HEK293 (cell line): ENCODE data around the gene PPFIBP1.

Experiments
- CTCF ChIA-PET: fragments of 350-600 bp; formaldehyde crosslinking; extraction: SDS; loops from one replicate; lab custom pipeline; 2021; ENCODE audit warnings: antibody characterized with exemption; lab: Yijun Ruan, JAX
- POLR2A ChIA-PET: fragments of 300-600 bp; formaldehyde crosslinking; extraction: SDS; loops from one replicate; lab custom pipeline; 2020; ENCODE audit warnings: antibody characterized with exemption, inconsistent platforms; lab: Yijun Ruan, JAX
- H3K27ac ChIP-seq: fragments of 200-500 bp; sonication (Bioruptor generic); 2 replicates; pipeline ENCODE4 v1.5.1; 2014; ENCODE audit warnings: low read depth, low read length, control low read depth, inconsistent platforms; ENCODE audit errors: extremely low read depth
- H3K36me3 ChIP-seq, 2 experiments: fragments of 200-500 bp in 1 of 2; sonication (Bioruptor generic) in 1 of 2; 1 replicate in 1 of 2; 2 replicates in 1 of 2; pipeline ENCODE4 v1.5.1; 2014 to 2017; ENCODE audit warnings: inconsistent platforms in 2 of 2, low read length in 2 of 2; ENCODE audit not compliant: control insufficient read depth in 2 of 2, insufficient read depth in 1 of 2
- H3K4me1 ChIP-seq: fragments of 200-500 bp; sonication (Bioruptor generic); 2 replicates; pipeline ENCODE4 v1.5.1; 2014; ENCODE audit warnings: mild to moderate bottlenecking, low read length, inconsistent platforms; ENCODE audit not compliant: control insufficient read depth, insufficient read depth
- H3K4me3 ChIP-seq: 2 replicates; pipeline ENCODE4 v1.5.1; 2011; ENCODE audit warnings: low read depth, mild to moderate bottlenecking, control low read depth, low read length, moderate library complexity
- H3K9me3 ChIP-seq: fragments of 200-500 bp; sonication (Bioruptor generic); 2 replicates; pipeline ENCODE4 v1.5.1; 2014; ENCODE audit warnings: low read depth, low read length, inconsistent platforms; ENCODE audit not compliant: control insufficient read depth, insufficient read depth
- OSR2 ChIP-seq: fragments of 450-650 bp; formaldehyde crosslinking; IDR thresholded peaks from 2 replicates; pipeline ENCODE4 v1.5.1; 2016; ENCODE audit warnings: missing biosample characterization, missing genetic modification characterization
- SP3 ChIP-seq: fragments of 450-650 bp; formaldehyde crosslinking; IDR thresholded peaks from 2 replicates; pipeline ENCODE4 v1.5.1; 2016; ENCODE audit warnings: missing biosample characterization, missing genetic modification characterization
- ZBTB8A ChIP-seq: fragments of 450-650 bp; formaldehyde crosslinking; IDR thresholded peaks from 2 replicates; pipeline ENCODE4 v1.5.1; 2016; ENCODE audit warnings: missing biosample characterization, missing genetic modification characterization
- ZIC2 ChIP-seq: fragments of 450-650 bp; formaldehyde crosslinking; IDR thresholded peaks from 2 replicates; pipeline ENCODE4 v1.5.1; 2016; ENCODE audit warnings: missing biosample characterization, missing genetic modification characterization
- ZNF10 ChIP-seq: fragments of 450-650 bp; formaldehyde crosslinking; IDR thresholded peaks from 2 replicates; pipeline ENCODE4 v1.5.1; 2017; ENCODE audit warnings: missing biosample characterization, missing genetic modification characterization
- ZNF114 ChIP-seq: fragments of 450-650 bp; formaldehyde crosslinking; IDR thresholded peaks from 2 replicates; pipeline ENCODE4 v1.5.0; 2017; ENCODE audit warnings: missing biosample characterization, missing genetic modification characterization
- ZNF133 ChIP-seq: fragments of 450-650 bp; formaldehyde crosslinking; IDR thresholded peaks from 2 replicates; pipeline ENCODE4 v1.5.1; 2016; ENCODE audit warnings: missing biosample characterization, missing genetic modification characterization
- ZNF223 ChIP-seq: fragments of 450-650 bp; formaldehyde crosslinking; IDR thresholded peaks from 2 replicates; pipeline ENCODE4 v1.5.1; 2016; ENCODE audit warnings: missing biosample characterization, missing genetic modification characterization
- ZNF23 ChIP-seq: fragments of 450-650 bp; formaldehyde crosslinking; IDR thresholded peaks from 2 replicates; pipeline ENCODE4 v1.5.1; 2016; ENCODE audit warnings: missing biosample characterization, missing genetic modification characterization, borderline replicate concordance
- ZNF324 ChIP-seq: fragments of 450-650 bp; formaldehyde crosslinking; IDR thresholded peaks from 2 replicates; pipeline ENCODE4 v1.5.1; 2016; ENCODE audit warnings: missing biosample characterization, missing genetic modification characterization
- ZNF548 ChIP-seq: fragments of 450-650 bp; formaldehyde crosslinking; IDR thresholded peaks from 2 replicates; pipeline ENCODE4 v1.5.1; 2016; ENCODE audit warnings: missing biosample characterization, missing genetic modification characterization
- ZNF549 ChIP-seq: fragments of 450-650 bp; IDR thresholded peaks from 2 replicates; pipeline ENCODE4 v1.5.1; 2018; ENCODE audit warnings: missing biosample characterization, missing genetic modification characterization, mild to moderate bottlenecking, inconsistent platforms, moderate library complexity
- ZNF600 ChIP-seq: fragments of 450-650 bp; formaldehyde crosslinking; IDR thresholded peaks from 2 replicates; pipeline ENCODE4 v1.5.1; 2016; ENCODE audit warnings: missing biosample characterization, missing genetic modification characterization
- ZNF776 ChIP-seq: fragments of 450-650 bp; formaldehyde crosslinking; IDR thresholded peaks from 2 replicates; pipeline ENCODE4 v1.5.0; 2017; ENCODE audit warnings: missing biosample characterization, missing genetic modification characterization, borderline replicate concordance
- ZSCAN30 ChIP-seq: fragments of 450-650 bp; IDR thresholded peaks from 2 replicates; pipeline ENCODE4 v1.5.1; 2018; ENCODE audit warnings: missing biosample characterization, mild to moderate bottlenecking, missing genetic modification characterization, moderate library complexity
- TF ChIP-seq, protein P1 (sequence below): fragments of 450-650 bp; formaldehyde crosslinking; IDR thresholded peaks from 2 replicates; pipeline ENCODE4 v1.5.1; 2017; ENCODE audit warnings: missing biosample characterization, missing genetic modification characterization
- TF ChIP-seq, protein P2 (sequence below): fragments of 450-650 bp; formaldehyde crosslinking; conservative IDR thresholded peaks from 2 replicates; pipeline ENCODE4 v1.5.1; 2016; ENCODE audit warnings: low read depth, missing biosample characterization, missing genetic modification characterization
- TF ChIP-seq, protein P3 (sequence below): fragments of 450-650 bp; formaldehyde crosslinking; IDR thresholded peaks from 2 replicates; pipeline ENCODE4 v1.5.1; 2016; ENCODE audit warnings: missing biosample characterization, missing genetic modification characterization
- TF ChIP-seq, protein P4 (sequence below): fragments of 450-650 bp; formaldehyde crosslinking; IDR thresholded peaks from 2 replicates; pipeline ENCODE4 v1.5.1; 2016; ENCODE audit warnings: missing biosample characterization, missing genetic modification characterization, borderline replicate concordance

PPFIBP1 gene

DNA sequence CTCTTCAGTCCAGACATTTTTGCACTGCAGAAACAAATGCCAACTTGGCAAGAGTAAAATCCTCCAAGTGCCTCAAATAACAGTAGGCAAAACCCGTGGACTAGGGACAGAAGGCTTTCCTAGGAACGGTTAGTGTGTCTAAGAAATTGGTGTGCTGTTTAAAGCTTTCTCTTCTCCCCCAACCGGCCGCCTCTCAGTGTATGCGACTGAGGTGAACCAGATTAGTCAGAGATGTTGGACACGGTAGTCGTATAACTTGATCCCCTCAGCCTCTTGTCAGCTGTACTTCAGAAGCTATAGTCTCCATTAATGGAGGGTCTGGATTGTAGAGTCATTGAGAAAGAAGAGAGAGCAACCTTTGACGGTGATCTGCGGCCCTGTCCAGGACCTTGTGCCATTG is 21.7 kb downstream of the PPFIBP1 start:
- peaks cover 19% of the 10 kb centered on the region; the same call in 1 of the 2 replicates for H3K4me1 ChIP-seq
- peak; percentile 43; the same call in 1 of the 2 replicates for TF ChIP-seq OSR2 (tag by site-specific recombination)
- no peak for TF ChIP-seq ZNF548 (tag by site-specific recombination)
- TF ChIP-seq, protein P1, sequence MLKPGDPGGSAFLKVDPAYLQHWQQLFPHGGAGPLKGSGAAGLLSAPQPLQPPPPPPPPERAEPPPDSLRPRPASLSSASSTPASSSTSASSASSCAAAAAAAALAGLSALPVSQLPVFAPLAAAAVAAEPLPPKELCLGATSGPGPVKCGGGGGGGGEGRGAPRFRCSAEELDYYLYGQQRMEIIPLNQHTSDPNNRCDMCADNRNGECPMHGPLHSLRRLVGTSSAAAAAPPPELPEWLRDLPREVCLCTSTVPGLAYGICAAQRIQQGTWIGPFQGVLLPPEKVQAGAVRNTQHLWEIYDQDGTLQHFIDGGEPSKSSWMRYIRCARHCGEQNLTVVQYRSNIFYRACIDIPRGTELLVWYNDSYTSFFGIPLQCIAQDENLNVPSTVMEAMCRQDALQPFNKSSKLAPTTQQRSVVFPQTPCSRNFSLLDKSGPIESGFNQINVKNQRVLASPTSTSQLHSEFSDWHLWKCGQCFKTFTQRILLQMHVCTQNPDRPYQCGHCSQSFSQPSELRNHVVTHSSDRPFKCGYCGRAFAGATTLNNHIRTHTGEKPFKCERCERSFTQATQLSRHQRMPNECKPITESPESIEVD (tag by site-specific recombination) = no peak
- TF ChIP-seq, protein P2, sequence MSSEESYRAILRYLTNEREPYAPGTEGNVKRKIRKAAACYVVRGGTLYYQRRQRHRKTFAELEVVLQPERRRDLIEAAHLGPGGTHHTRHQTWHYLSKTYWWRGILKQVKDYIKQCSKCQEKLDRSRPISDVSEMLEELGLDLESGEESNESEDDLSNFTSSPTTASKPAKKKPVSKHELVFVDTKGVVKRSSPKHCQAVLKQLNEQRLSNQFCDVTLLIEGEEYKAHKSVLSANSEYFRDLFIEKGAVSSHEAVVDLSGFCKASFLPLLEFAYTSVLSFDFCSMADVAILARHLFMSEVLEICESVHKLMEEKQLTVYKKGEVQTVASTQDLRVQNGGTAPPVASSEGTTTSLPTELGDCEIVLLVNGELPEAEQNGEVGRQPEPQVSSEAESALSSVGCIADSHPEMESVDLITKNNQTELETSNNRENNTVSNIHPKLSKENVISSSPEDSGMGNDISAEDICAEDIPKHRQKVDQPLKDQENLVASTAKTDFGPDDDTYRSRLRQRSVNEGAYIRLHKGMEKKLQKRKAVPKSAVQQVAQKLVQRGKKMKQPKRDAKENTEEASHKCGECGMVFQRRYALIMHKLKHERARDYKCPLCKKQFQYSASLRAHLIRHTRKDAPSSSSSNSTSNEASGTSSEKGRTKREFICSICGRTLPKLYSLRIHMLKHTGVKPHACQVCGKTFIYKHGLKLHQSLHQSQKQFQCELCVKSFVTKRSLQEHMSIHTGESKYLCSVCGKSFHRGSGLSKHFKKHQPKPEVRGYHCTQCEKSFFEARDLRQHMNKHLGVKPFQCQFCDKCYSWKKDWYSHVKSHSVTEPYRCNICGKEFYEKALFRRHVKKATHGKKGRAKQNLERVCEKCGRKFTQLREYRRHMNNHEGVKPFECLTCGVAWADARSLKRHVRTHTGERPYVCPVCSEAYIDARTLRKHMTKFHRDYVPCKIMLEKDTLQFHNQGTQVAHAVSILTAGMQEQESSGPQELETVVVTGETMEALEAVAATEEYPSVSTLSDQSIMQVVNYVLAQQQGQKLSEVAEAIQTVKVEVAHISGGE = no peak
- peak; percentile 17; the same call in 1 of the 2 replicates for TF ChIP-seq ZNF600
- no peak for TF ChIP-seq ZNF776
- no peak for TF ChIP-seq ZNF133 (tag by site-specific recombination)
- TF ChIP-seq ZNF223 (tag by site-specific recombination) = no peak
- no peak for TF ChIP-seq ZNF549 (tag by site-specific recombination)
- TF ChIP-seq, protein P3, sequence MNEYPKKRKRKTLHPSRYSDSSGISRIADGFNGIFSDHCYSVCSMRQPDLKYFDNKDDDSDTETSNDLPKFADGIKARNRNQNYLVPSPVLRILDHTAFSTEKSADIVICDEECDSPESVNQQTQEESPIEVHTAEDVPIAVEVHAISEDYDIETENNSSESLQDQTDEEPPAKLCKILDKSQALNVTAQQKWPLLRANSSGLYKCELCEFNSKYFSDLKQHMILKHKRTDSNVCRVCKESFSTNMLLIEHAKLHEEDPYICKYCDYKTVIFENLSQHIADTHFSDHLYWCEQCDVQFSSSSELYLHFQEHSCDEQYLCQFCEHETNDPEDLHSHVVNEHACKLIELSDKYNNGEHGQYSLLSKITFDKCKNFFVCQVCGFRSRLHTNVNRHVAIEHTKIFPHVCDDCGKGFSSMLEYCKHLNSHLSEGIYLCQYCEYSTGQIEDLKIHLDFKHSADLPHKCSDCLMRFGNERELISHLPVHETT = no peak
- TF ChIP-seq SP3 = no peak
- no peak for TF ChIP-seq ZIC2
- TF ChIP-seq ZNF324 (tag by site-specific recombination) = no peak
- no peak for TF ChIP-seq ZSCAN30 (tag by site-specific recombination)
- TF ChIP-seq ZNF23 = no peak
- no peak for TF ChIP-seq ZBTB8A
- H3K27ac ChIP-seq = no peak overlapping the region
- H3K4me3 ChIP-seq = no peak overlapping the region
- ChIA-PET CTCF (interaction anchor here (1.7 kb wide), 1 partner anchor 10 kb away, joined by 6 read pairs; no protein-coding TSS in a partner anchor), POLR2A (interaction anchor here (1.3 kb wide), 1 partner anchor 22 kb away, joined by 5 read pairs; the partner anchor contains the start of gene PPFIBP1)
- no peaks in the 10 kb centered on the region for H3K36me3 ChIP-seq
- no peaks in the 10 kb centered on the region for H3K9me3 ChIP-seq

DNA sequence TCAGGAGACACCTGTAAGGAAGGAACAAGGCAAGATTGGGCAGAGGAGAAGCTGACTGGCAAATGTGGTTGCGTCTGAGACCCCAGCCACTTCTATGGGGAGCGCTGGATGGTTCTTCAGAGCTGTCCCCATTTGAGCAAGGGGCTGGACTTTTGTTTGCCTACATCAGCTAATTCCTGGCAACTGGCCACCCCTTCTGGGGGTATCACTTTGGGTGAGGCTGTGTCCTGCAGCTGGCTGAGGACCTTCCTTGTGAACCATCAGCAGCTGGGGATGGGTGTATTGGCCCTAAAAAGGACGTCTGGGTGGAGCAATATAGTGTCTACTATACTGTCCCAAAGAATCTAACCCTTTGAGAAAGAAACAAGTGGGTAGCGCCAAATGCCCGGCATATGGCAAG is 23.6 kb downstream of the PPFIBP1 start:
- POLR2A ChIA-PET = no interaction called here

More for the DNA sequence above, 23.6 kb downstream of the PPFIBP1 start:
- Histone ChIP-seq H3K4me1 (peaks cover 19% of the 10 kb centered on the region), H3K9me3 (no peaks in the 10 kb centered on the region), H3K36me3 (no peaks in the 10 kb centered on the region), H3K4me3 (no peak overlapping the region), H3K27ac (no peak overlapping the region)
- CTCF ChIA-PET = interaction anchor here (0.9 to 1.7 kb wide), 3 partner anchors 8 to 105 kb away, joined by 4 to 6 read pairs (median 6); no protein-coding TSS in a partner anchor
- no peak for TF ChIP-seq ZNF10 (tag by site-specific recombination)
- TF ChIP-seq, protein P4, sequence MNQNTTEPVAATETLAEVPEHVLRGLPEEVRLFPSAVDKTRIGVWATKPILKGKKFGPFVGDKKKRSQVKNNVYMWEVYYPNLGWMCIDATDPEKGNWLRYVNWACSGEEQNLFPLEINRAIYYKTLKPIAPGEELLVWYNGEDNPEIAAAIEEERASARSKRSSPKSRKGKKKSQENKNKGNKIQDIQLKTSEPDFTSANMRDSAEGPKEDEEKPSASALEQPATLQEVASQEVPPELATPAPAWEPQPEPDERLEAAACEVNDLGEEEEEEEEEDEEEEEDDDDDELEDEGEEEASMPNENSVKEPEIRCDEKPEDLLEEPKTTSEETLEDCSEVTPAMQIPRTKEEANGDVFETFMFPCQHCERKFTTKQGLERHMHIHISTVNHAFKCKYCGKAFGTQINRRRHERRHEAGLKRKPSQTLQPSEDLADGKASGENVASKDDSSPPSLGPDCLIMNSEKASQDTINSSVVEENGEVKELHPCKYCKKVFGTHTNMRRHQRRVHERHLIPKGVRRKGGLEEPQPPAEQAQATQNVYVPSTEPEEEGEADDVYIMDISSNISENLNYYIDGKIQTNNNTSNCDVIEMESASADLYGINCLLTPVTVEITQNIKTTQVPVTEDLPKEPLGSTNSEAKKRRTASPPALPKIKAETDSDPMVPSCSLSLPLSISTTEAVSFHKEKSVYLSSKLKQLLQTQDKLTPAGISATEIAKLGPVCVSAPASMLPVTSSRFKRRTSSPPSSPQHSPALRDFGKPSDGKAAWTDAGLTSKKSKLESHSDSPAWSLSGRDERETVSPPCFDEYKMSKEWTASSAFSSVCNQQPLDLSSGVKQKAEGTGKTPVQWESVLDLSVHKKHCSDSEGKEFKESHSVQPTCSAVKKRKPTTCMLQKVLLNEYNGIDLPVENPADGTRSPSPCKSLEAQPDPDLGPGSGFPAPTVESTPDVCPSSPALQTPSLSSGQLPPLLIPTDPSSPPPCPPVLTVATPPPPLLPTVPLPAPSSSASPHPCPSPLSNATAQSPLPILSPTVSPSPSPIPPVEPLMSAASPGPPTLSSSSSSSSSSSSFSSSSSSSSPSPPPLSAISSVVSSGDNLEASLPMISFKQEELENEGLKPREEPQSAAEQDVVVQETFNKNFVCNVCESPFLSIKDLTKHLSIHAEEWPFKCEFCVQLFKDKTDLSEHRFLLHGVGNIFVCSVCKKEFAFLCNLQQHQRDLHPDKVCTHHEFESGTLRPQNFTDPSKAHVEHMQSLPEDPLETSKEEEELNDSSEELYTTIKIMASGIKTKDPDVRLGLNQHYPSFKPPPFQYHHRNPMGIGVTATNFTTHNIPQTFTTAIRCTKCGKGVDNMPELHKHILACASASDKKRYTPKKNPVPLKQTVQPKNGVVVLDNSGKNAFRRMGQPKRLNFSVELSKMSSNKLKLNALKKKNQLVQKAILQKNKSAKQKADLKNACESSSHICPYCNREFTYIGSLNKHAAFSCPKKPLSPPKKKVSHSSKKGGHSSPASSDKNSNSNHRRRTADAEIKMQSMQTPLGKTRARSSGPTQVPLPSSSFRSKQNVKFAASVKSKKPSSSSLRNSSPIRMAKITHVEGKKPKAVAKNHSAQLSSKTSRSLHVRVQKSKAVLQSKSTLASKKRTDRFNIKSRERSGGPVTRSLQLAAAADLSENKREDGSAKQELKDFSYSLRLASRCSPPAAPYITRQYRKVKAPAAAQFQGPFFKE = no peak
- TF ChIP-seq ZNF114 (tag by site-specific recombination) = no peak
